HepG2 (cell line): ENCODE data around the gene SRGAP3. TPM values are rescaled to one million over a fixed set of nuclear protein-coding genes. Genes with fewer than 3 reads are reported as not detected.

ENCODE experiments used
- ATAC-seq: fragments of 200-7000 bp; cut with Tn5 transposase; 3 replicates; pipeline ENCODE4 v1.9.1; 2020; ENCODE audit warnings: mild to moderate bottlenecking, moderate library complexity
- BruUV-seq: library from RNA; stranded (reverse); fragments of 400-500 nt; replicated peaks from 2 replicates; lab custom pipeline; 2021; lab: Mats Ljungman, UMichigan
- CTCF ChIA-PET: fragments of 300-600 bp; formaldehyde crosslinking; extraction: SDS; loops from one replicate; lab custom pipeline; 2021; ENCODE audit warnings: low total read pairs, inconsistent platforms, low intra/inter-chr PET ratio; lab: Yijun Ruan, JAX
- POLR2A ChIA-PET: fragments of 350-600 bp; sonication (Branson Sonifier 250); formaldehyde crosslinking; loops from one replicate; lab custom pipeline; 2020; ENCODE audit warnings: antibody characterized with exemption, inconsistent platforms; lab: Yijun Ruan, JAX
- DNase-seq: peaks from one replicate; pipeline ENCODE4 v3.0.0-alpha.2; 2015; ENCODE audit warnings: low spot score
- FAIRE-seq: peaks from 3 replicates; lab custom pipeline; 2011; peaks lifted over from hg19 to GRCh38; lab: Jason Lieb, UNC
- H2AFZ ChIP-seq: one replicate; pipeline ENCODE4 v1.6.1; 2011; ENCODE audit warnings: low read length, inconsistent platforms
- H3K27ac ChIP-seq: fragments of 300-600 bp; 3 replicates; pipeline ENCODE4 v1.8.0; 2011; ENCODE audit warnings: mixed run types, mild to moderate bottlenecking, mixed read lengths, low read length, inconsistent platforms; ENCODE audit not compliant: insufficient read depth; ENCODE audit errors: extremely low read length
- H3K27me3 ChIP-seq, 2 experiments: fragments of 200-600 bp in 1 of 2; 2 replicates in 1 of 2; 3 replicates in 1 of 2; pipeline versions ENCODE4 v1.6.0 to v1.8.0; 2011; ENCODE audit warnings: low read length in 2 of 2, mild to moderate bottlenecking in 2 of 2, moderate library complexity in 2 of 2, inconsistent platforms in 1 of 2; ENCODE audit not compliant: insufficient read depth in 2 of 2, control insufficient read depth in 1 of 2
- H3K36me3 ChIP-seq, 2 experiments: fragments of 200-600 bp in 1 of 2; replicated peaks in 1 of 2; 2 replicates in 1 of 2; 3 replicates in 1 of 2; pipeline versions ENCODE4 v1.5.1 to v1.8.0; 2011; ENCODE audit warnings: low read length in 2 of 2, inconsistent platforms in 1 of 2; ENCODE audit not compliant: insufficient read depth in 2 of 2, control insufficient read depth in 1 of 2
- H3K4me1 ChIP-seq: 2 replicates; pipeline ENCODE4 v1.5.1; 2012; ENCODE audit warnings: low read length, inconsistent platforms; ENCODE audit not compliant: insufficient read depth
- H3K4me2 ChIP-seq: 2 replicates; pipeline ENCODE4 v1.6.0; 2011; ENCODE audit warnings: low read depth, low read length, inconsistent platforms
- H3K4me3 ChIP-seq, 3 experiments: fragments of 200-600 bp in 1 of 3; sonication (generic), shearing (Covaris generic) in 1 of 3; replicated peaks in 1 of 3; 2 replicates each; pipeline ENCODE4 v1.5.1; 2011 to 2016; ENCODE audit warnings: low read length in 3 of 3, inconsistent platforms in 2 of 3, low read depth in 2 of 3, mild to moderate bottlenecking in 2 of 3, control low read depth in 1 of 3, mixed read lengths in 1 of 3; ENCODE audit not compliant: insufficient read depth in 1 of 3
- H3K79me2 ChIP-seq: one replicate; pipeline ENCODE4 v1.6.1; 2011; ENCODE audit warnings: low read length, inconsistent platforms; ENCODE audit not compliant: insufficient read depth
- H3K9ac ChIP-seq: 2 replicates; pipeline ENCODE4 v1.6.0; 2011; ENCODE audit warnings: mild to moderate bottlenecking, low read depth, low read length, inconsistent platforms; ENCODE audit not compliant: insufficient read depth
- H3K9me3 ChIP-seq: 2 replicates; pipeline ENCODE4 v1.5.1; 2012; ENCODE audit warnings: mild to moderate bottlenecking, low read length
- H4K20me1 ChIP-seq: 2 replicates; pipeline ENCODE4 v1.6.0; 2011; ENCODE audit warnings: inconsistent platforms, mild to moderate bottlenecking, low read length, moderate library complexity; ENCODE audit not compliant: insufficient read depth
- TEAD3 ChIP-seq: optimal IDR thresholded peaks from 2 replicates; pipeline ENCODE3; 2016; ENCODE audit warnings: borderline replicate concordance
- ZBTB40 ChIP-seq, 2 experiments: fragments of 450-650 bp in 1 of 2; sonication (generic) in 1 of 2; formaldehyde crosslinking in 1 of 2; IDR thresholded peaks; 2 replicates each; pipeline versions ENCODE4 v1.6.1 to v1.8.0; 2016 to 2022; ENCODE audit warnings: antibody characterized with exemption in 1 of 2, mild to moderate bottlenecking in 1 of 2, missing genetic modification reagents in 1 of 2
- WGBS: methylation state at CpG from one replicate; pipeline ENCODE4 v1.1.6; 2017; ENCODE audit warnings: low lambda C conversion rate; 5-methylcytosine and 5-hydroxymethylcytosine counted together
- in situ Hi-C: cut with HindIII; loops from 2 replicates; pipeline ENCODE4 v1.10.0; 2017; ENCODE audit warnings: low pct_unique_long_range_greater_than_20kb; ENCODE audit not compliant: extremely low pct_ligation_motif_present
- intact Hi-C: fragments of 100-400 bp; cut with micrococcal nuclease; formaldehyde crosslinking; loops from one replicate; pipeline ENCODE4 v1.10.0; 2022; ENCODE audit not compliant: unreplicated experiment
- polyA plus RNA-seq, 8 experiments: library from polyadenylated mRNA; depleted of rRNA in 3 of 8; stranded (reverse) in 7 of 8; unstranded in 1 of 8; fragments of >200 nt; fragmentation: Illumina TruSeq in 4 of 8; extraction: Trizol in 4 of 8; gene quantifications; 2 replicates each; pipeline versions ENCODE4 v1.2.1 to v1.2.3, GENCODE V29; 2011 to 2016; ENCODE audit warnings: low read depth in 4 of 8, missing spikeins in 1 of 8, mixed read lengths in 1 of 8; ENCODE audit not compliant: insufficient read depth in 1 of 8
- total RNA-seq, 5 experiments: library from RNA; depleted of rRNA; stranded (reverse); fragments of >200 nt; fragmentation: Illumina TruSeq; extraction: Trizol; gene quantifications; 2 replicates each; pipeline ENCODE4 v1.2.3, GENCODE V29; 2016; ENCODE audit warnings: low read depth in 1 of 5

The SRGAP3 gene
- total and polyA plus RNA-seq, 2 of the 13 experiments (the other 11 are each of a cell fraction or from before 2014, with no cell fraction given), result 1.2 to 1.4 TPM

- ChIA-PET CTCF (no interaction called here), POLR2A (no interaction called here)
- Histone ChIP-seq H3K36me3 (no peaks in the 10 kb centered on the region), H3K4me3 (no peak overlapping the region), H2AFZ (no peak overlapping the region), H3K9ac (no peak overlapping the region), H3K27me3 (peaks cover 2 to 5% of the 10 kb centered on the region in 2 experiments; a peak in 2 of 5 replicates), H3K27ac (no peak overlapping the region), H3K4me2 (no peak overlapping the region), H3K4me1 (no peaks in the 10 kb centered on the region), H3K79me2 (no peaks in the 10 kb centered on the region)
- WGBS, result 44% methylated on average over 7 of the region's 7 CpGs
- no peak for ATAC-seq
- in situ Hi-C loops, result no loop called here
- BruUV-seq, result no TSS peak
- intact Hi-C loops, result no loop called here
- FAIRE-seq, result no peak
- TF ChIP-seq TEAD3 (CRISPR knock-in tag) (peak; percentile 16), ZBTB40 (IDR thresholded peaks at IDR 0.05) (no peak), ZBTB40 (CRISPR knock-in tag; IDR thresholded peaks at IDR 0.05) (no peak)
- TF ChIP-seq, all 625 proteins: peak for 1
- Histone ChIP-seq H3K9me3 (no peaks in the 10 kb centered on the region), H4K20me1 (no peaks in the 10 kb centered on the region)
- DNase-seq, result no peak
Observed at GRCh38 chr3:9122732-9123364, 126.6 kb downstream of the SRGAP3 start.
